Tibial artery (tissue), 4 donors: ENCODE data around the gene ARNT2.

Source experiments
- DNase-seq, 2 donors: peaks; one replicate each; pipeline ENCODE4 v3.0.0-alpha.2; 2019
- H3K27ac ChIP-seq, 2 donors: fragments of 200-600 bp; sonication (generic) in 1 of 2; 1 replicate in 1 of 2; 2 replicates in 1 of 2; pipeline ENCODE4 v1.5.1; 2018 to 2019; ENCODE audit warnings: mild to moderate bottlenecking in 1 of 2
- H3K27me3 ChIP-seq, 2 donors: fragments of 200-600 bp; sonication (generic) in 1 of 2; one replicate each; pipeline versions ENCODE4 v1.5.1 to v1.6.0; 2016 to 2019
- H3K36me3 ChIP-seq, 3 donors: fragments of 200-600 bp; sonication (generic) in 2 of 3; one replicate each; pipeline ENCODE4 v1.5.1; 2016 to 2019; ENCODE audit warnings: mild to moderate bottlenecking in 2 of 3
- H3K4me1 ChIP-seq, 4 donors: fragments of 200-600 bp; sonication (generic) in 2 of 4; 1 replicate in 3 of 4; 2 replicates in 1 of 4; pipeline ENCODE4 v1.5.1; 2016 to 2019
- H3K4me3 ChIP-seq, 2 donors: fragments of 200-600 bp; sonication (generic) in 1 of 2; 1 replicate in 1 of 2; 2 replicates in 1 of 2; pipeline ENCODE4 v1.5.1; 2018 to 2019; ENCODE audit warnings: mild to moderate bottlenecking in 2 of 2
- H3K9me3 ChIP-seq, 3 donors: fragments of 200-600 bp; sonication (generic) in 1 of 3; one replicate each; pipeline ENCODE4 v1.5.1; 2016 to 2019
- CTCF ChIP-seq, 2 experiments: fragments of 200-600 bp in 1 of 2; fragments of 450-650 bp in 1 of 2; IDR thresholded peaks; one replicate each; pipeline ENCODE4 v1.5.1; 2017 to 2019; ENCODE audit warnings: antibody characterized with exemption in 2 of 2, mild to moderate bottlenecking in 1 of 2, moderate library complexity in 1 of 2
- intact Hi-C: fragments of 100-400 bp; cut with DNase I; formaldehyde crosslinking; loops from one replicate; pipeline ENCODE4 v1.15.0; 2023; ENCODE audit warnings: low total_unique reads

ARNT2 gene

DNA sequence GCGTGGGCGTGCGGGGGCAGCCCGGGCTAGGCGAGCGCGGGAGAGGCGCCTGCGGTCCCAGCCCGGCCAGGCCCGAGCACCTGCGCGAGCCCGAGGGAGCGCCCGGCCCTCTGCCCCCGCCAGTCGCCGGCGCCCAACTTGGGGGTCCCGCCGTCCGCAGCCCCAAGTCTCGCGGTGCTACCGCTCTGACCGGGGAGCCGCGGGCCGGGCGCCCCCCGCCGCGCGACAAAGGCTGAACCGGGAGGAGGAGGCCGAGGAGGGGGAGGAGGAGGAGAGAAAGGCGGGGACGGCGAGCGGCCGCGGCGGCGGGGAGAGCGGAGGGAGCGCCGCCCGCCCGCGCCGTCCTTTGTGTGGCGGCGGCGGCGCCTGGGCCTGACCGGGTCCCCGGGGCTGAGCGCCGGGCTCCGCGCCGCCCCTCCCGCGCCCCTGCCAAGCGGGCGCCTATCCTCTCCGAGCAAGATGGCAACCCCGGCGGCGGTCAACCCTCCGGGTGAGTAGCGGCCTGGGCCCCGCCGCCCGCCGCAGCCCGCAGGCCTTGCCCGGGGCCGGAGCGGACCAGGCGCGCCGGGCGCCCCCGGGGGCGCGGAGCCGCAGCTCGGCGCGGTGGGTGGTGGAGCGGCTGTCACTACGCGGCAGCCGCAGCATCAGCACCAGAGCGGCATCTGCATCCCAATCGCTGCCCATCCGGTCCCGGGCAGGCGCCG lies at the start of gene ARNT2:
ARNT2 (plus strand) TSS at position 326 of the 704 bp plus-strand sequence; CDS start at position 460, 134 bp downstream.
- Histone ChIP-seq H3K9me3 (no peaks in the 10 kb centered on the region), H3K4me1 (peaks cover 0 to 46% (median 21%) of the 10 kb centered on the region in 4 donors), H3K27me3 (no peaks in the 10 kb centered on the region), H3K36me3 (no peaks in the 10 kb centered on the region), H3K4me3 (peak within 1 kb of the TSS; percentile 62 to 72), H3K27ac (peak within 1 kb of the TSS; percentile 84 to 86)
- peak in 1 of 2 donors; percentile 69 for DNase-seq
- TF ChIP-seq CTCF (IDR thresholded peaks at IDR 0.05) = no peak
- intact Hi-C loops = no loop called here

DNA sequence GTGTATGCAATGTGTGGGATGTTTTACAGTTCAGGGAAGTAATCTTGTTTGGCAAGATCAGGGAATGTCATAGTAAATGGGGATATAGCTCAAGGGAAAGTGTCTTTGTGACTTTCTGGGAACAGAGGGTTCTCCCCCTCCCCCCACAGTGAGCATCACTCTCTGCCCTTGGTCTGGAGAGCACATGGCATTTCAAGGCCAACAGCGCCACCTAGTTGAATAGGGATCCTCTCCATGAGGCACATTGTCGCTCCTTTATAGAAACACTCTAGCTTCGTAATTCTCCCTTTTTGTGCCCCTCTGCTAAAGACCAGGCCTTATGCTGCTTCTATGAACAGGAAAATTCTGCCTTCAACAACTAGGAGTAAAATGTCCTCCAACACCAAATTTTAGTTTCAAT lies 37.1 kb upstream of the ARNT2 start:
- intact Hi-C loops = no loop called here
- Histone ChIP-seq H3K27ac (no peak overlapping the region), H3K4me3 (no peak overlapping the region), H3K36me3 (no peaks in the 10 kb centered on the region), H3K27me3 (no peaks in the 10 kb centered on the region), H3K9me3 (peaks cover 0 to 39% (median 32%) of the 10 kb centered on the region in 3 donors), H3K4me1 (no peaks in the 10 kb centered on the region)
- no peak for DNase-seq
- TF ChIP-seq CTCF (IDR thresholded peaks at IDR 0.05) = no peak

GRCh38 chr15:80367661-80368060 lies 36.5 kb upstream of the ARNT2 start:
- H3K9me3 ChIP-seq = peaks cover 0 to 39% (median 32%) of the 10 kb centered on the region in 3 donors
- H3K36me3 ChIP-seq = no peaks in the 10 kb centered on the region
- H3K4me1 ChIP-seq = no peaks in the 10 kb centered on the region
- no peak overlapping the region for H3K27ac ChIP-seq
- H3K4me3 ChIP-seq = no peak overlapping the region
- no peak for TF ChIP-seq CTCF (IDR thresholded peaks at IDR 0.05)
- H3K27me3 ChIP-seq = no peaks in the 10 kb centered on the region
- intact Hi-C loops = no loop called here
- DNase-seq = no peak

DNA sequence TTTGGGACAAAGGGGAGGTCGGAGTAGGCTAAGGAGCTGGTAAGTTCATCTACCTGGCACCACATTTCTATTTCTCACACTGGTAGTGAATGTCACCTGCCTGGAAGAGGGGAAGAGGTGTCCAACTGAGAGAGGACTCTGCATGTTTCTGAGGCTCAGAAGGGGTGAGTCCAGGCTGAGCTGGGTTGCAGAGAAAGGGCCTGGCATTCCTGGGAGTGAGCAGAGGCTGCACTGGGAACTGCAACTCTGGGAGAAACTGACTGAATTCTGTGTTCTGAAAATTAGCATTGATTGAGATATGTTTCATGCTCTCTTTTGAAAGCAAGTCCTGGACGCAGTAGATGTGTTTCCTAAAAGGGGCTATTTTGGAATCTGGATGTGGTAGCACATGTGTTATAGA lies 32.3 kb upstream of the ARNT2 start:
- Histone ChIP-seq H3K4me3 (no peak overlapping the region), H3K27ac (no peak overlapping the region), H3K9me3 (peaks cover 0 to 30% (median 24%) of the 10 kb centered on the region in 3 donors), H3K27me3 (no peaks in the 10 kb centered on the region), H3K36me3 (no peaks in the 10 kb centered on the region), H3K4me1 (no peaks in the 10 kb centered on the region)
- no peak for TF ChIP-seq CTCF (IDR thresholded peaks at IDR 0.05)
- intact Hi-C loops = no loop called here
- DNase-seq = no peak

DNA sequence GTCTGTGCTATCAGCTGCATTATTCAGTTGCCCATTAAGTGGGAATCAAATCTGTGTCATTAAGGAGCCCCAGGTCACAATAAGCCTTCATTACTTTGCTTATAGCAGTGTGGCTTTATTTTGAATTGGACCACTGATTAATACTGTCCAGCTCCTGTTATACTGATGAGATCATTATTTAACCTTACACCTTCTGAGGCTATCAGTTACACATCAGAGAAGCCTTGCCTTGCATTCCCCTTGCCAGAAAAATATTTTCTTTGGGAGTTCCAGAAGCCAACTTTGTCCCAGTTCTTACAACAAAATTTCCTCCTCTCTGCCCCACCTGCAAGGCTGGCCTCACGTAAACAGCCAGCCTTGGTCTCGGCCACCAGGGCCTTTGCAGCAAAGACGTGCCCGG lies 29.7 kb upstream of the ARNT2 start:
- no peaks in the 10 kb centered on the region for H3K4me1 ChIP-seq
- DNase-seq = no peak
- no peak overlapping the region for H3K27ac ChIP-seq
- no peaks in the 10 kb centered on the region for H3K36me3 ChIP-seq
- intact Hi-C loops = no loop called here
- H3K9me3 ChIP-seq = peaks cover 0 to 7% (median under 1%) of the 10 kb centered on the region in 3 donors
- no peak overlapping the region for H3K4me3 ChIP-seq
- no peaks in the 10 kb centered on the region for H3K27me3 ChIP-seq
- no peak for TF ChIP-seq CTCF (IDR thresholded peaks at IDR 0.05)
